Natural killer cell (primary cell): ENCODE results near the gene CMTR1. TPM values are rescaled to one million over a fixed set of nuclear protein-coding genes. Genes with fewer than 3 reads are reported as not detected.

ENCODE experiments used
- ATAC-seq, 3 donors: fragments of 150-1000 bp in 2 of 3; fragments of 200-7000 bp in 1 of 3; cut with Tn5 transposase; 1 replicate in 1 of 3; 2 replicates in 2 of 3; pipeline ENCODE4 v1.10.0; 2021; ENCODE audit warnings: mild to moderate bottlenecking in 2 of 3, moderate library complexity in 2 of 3
- DNase-seq, 2 donors: peaks; one replicate each; pipeline versions ENCODE4 v3.0.0 to v3.0.0-alpha.2; 2013 to 2021; ENCODE audit warnings: mixed read lengths in 1 of 2
- H3K27ac ChIP-seq: one replicate; pipeline ENCODE4 v1.5.1; 2013; ENCODE audit warnings: mild to moderate bottlenecking, low read length
- H3K27me3 ChIP-seq: one replicate; pipeline ENCODE4 v1.6.1; 2013; ENCODE audit warnings: low read length; ENCODE audit not compliant: control insufficient read depth, insufficient read depth
- H3K36me3 ChIP-seq: one replicate; pipeline ENCODE4 v1.6.1; 2013; ENCODE audit warnings: low read length; ENCODE audit not compliant: control insufficient read depth, insufficient read depth
- H3K4me1 ChIP-seq: one replicate; pipeline ENCODE4 v1.6.1; 2013; ENCODE audit warnings: low read length; ENCODE audit not compliant: control insufficient read depth, insufficient read depth
- H3K4me3 ChIP-seq: one replicate; pipeline ENCODE4 v1.5.1; 2013; ENCODE audit warnings: low read length
- H3K9me3 ChIP-seq: one replicate; pipeline ENCODE4 v1.6.1; 2013; ENCODE audit warnings: low read length; ENCODE audit not compliant: control insufficient read depth, insufficient read depth
- H3K27ac Mint-ChIP-seq, 2 donors: one replicate each; pipeline ENCODE4 v1.8.0; 2022; ENCODE audit warnings: mild to moderate bottlenecking in 2 of 2, mixed read lengths in 2 of 2, moderate library complexity in 1 of 2
- H3K27me3 Mint-ChIP-seq, 2 donors: one replicate each; pipeline ENCODE4 v1.8.0; 2022; ENCODE audit warnings: low read depth in 2 of 2, mixed read lengths in 2 of 2
- H3K36me3 Mint-ChIP-seq: one replicate; pipeline ENCODE4 v1.8.0; 2022; ENCODE audit warnings: mixed read lengths
- H3K4me1 Mint-ChIP-seq, 2 donors: one replicate each; pipeline ENCODE4 v1.8.0; 2022; ENCODE audit warnings: mixed read lengths in 2 of 2
- H3K4me3 Mint-ChIP-seq: one replicate; pipeline ENCODE4 v1.8.0; 2022; ENCODE audit warnings: mild to moderate bottlenecking, moderate library complexity, mixed read lengths
- H3K9me3 Mint-ChIP-seq, 2 donors: one replicate each; pipeline ENCODE4 v1.8.0; 2022; ENCODE audit warnings: mixed read lengths in 2 of 2
- WGBS: methylation state at CpG from one replicate; pipeline ENCODE4 v1.1.7; 2013; ENCODE audit warnings: missing lambda C conversion rate; ENCODE audit not compliant: insufficient coverage; 5-methylcytosine and 5-hydroxymethylcytosine counted together
- intact Hi-C: fragments of 100-400 bp; cut with micrococcal nuclease; formaldehyde crosslinking; loops from one replicate; pipeline ENCODE4 v1.14.2; 2022
- total RNA-seq, 4 donors: library from RNA; stranded (reverse); fragments of 120-200 nt in 1 of 4; gene quantifications; one replicate each; pipeline versions ENCODE4 v1.2.3 to v1.2.4, GENCODE V29; 2013 to 2022
- TF ChIP-seq, protein P1 (sequence below): fragments of 200-600 bp; IDR thresholded peaks from one replicate; pipeline ENCODE4 v1.8.0; 2022; ENCODE audit warnings: antibody characterized with exemption

The CMTR1 gene
- total RNA-seq, 3 donors from 2014 or later (not counting 1 experiment from before 2014, with no cell fraction given): 85.0 to 111 (median 94.7) TPM

DNA sequence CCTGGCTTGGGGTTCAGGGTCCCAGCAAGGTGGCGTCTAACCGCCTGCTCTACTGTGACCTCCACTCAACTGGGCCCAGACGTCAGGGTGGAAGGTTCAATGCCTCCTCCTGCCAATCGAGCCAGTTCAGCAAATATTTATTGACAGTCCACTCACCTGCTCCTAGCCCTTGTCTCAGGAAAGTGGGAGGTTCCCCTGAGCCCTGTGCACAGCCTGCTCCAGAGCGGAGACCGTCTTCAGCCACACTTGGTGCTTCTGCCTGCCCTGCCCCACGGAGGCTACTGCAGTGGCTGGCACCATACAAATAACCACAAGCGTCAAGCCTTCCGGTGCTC is 60.6 kb downstream of the CMTR1 start:
- Mint-ChIP-seq H3K27ac (peak overlapping the region in 1 of 2 donors; percentile 11), H3K27me3 (no peaks in the 10 kb centered on the region), H3K36me3 (no peaks in the 10 kb centered on the region), H3K4me1 (peaks cover 20 to 27% of the 10 kb centered on the region in 2 donors), H3K4me3 (no peak overlapping the region), H3K9me3 (no peaks in the 10 kb centered on the region)
- H3K4me3 ChIP-seq: no peak overlapping the region
- no peaks in the 10 kb centered on the region for H3K9me3 ChIP-seq
- WGBS: 93% methylated on average over 9 of the region's 9 CpGs
- H3K27me3 ChIP-seq: no peaks in the 10 kb centered on the region
- H3K27ac ChIP-seq: no peak overlapping the region
- H3K4me1 ChIP-seq: peaks cover 39% of the 10 kb centered on the region
- no peaks in the 10 kb centered on the region for H3K36me3 ChIP-seq
- TF ChIP-seq, protein P1, sequence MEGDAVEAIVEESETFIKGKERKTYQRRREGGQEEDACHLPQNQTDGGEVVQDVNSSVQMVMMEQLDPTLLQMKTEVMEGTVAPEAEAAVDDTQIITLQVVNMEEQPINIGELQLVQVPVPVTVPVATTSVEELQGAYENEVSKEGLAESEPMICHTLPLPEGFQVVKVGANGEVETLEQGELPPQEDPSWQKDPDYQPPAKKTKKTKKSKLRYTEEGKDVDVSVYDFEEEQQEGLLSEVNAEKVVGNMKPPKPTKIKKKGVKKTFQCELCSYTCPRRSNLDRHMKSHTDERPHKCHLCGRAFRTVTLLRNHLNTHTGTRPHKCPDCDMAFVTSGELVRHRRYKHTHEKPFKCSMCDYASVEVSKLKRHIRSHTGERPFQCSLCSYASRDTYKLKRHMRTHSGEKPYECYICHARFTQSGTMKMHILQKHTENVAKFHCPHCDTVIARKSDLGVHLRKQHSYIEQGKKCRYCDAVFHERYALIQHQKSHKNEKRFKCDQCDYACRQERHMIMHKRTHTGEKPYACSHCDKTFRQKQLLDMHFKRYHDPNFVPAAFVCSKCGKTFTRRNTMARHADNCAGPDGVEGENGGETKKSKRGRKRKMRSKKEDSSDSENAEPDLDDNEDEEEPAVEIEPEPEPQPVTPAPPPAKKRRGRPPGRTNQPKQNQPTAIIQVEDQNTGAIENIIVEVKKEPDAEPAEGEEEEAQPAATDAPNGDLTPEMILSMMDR: no peak
- ATAC-seq (no peak), DNase-seq (no peak)
- intact Hi-C loops: no loop called here

DNA sequence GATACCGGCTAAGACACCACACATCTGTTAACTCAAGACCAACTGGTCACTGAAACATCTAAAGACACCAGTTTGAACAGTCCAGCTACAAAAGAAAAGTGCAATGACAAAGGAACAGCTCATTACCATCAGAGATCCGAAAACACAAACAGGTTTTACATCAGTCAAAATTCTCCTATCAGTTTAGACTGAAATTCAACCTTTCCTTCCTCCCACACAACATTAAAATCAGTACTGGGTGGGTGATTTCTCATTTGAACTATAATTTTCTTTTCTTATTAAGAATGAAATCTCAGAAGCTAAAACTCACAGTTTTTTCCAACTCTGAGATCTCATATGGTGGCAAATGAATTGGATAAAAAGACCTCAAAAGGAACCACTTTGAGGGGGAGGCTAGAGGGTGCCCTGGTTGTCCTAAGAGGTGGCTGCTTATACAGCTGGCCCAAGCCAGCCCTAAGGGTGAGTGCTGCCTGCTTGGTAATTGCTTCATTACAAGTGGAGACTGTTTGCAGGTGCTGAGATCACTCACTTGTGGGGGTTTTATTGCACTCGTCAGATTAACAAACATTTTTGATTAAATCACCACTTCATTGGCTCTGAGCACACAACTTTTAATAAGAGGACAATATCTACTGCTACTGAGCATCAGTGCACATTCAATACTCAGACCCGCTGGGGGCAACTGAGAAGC is 62.4 kb downstream of the CMTR1 start:
- intact Hi-C loops: no loop called here

DNA sequence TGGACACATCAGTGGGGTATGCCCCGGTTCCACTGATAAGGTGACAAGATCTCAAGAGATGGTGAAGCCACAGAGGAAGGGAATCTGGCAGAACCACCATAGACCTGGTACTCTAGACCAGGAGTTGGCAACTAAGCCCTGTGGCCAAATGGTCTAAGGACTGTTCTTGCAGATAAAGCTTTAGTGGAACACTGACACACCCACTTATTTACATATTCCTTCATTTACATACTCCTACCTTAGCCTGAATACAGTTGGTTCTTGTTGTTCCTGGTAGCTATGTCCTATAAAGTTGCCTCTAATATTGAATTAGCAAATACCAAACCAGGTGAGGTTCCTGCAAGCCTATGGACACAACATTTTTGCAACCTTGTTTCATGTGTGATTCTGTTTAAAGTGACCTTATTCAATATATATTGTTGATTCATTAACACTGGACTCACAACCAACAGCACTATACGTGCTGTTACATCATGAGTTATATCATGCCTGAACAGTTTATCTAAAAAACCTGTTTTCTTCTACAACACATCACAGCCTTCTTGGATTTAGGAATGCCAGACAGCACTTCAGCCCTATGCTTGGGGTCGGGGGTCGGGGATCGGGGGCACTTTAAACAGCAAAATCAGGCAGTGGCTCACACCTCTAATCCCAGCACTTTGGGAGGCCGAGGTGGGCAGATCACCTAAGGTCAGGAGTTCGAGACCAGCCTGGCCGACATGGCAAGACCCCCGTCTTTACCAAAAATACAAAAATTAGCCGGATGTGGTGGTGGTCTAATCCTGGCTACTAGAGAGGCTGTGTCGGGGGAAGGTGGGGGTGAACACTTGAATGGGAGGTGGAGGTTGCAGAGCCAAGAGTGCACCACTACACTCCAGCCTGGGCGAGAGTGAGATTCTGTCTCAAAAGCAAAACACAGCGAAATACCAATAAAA is 64.2 kb downstream of the CMTR1 start:
- Mint-ChIP-seq H3K4me3 (peak overlapping the region; percentile 13), H3K4me1 (peaks cover 30 to 34% of the 10 kb centered on the region in 2 donors), H3K27me3 (no peaks in the 10 kb centered on the region), H3K9me3 (no peaks in the 10 kb centered on the region), H3K36me3 (no peaks in the 10 kb centered on the region), H3K27ac (no peak overlapping the region)
- WGBS: 95% methylated on average over 13 of the region's 13 CpGs
- Histone ChIP-seq H3K9me3 (no peaks in the 10 kb centered on the region), H3K36me3 (no peaks in the 10 kb centered on the region), H3K4me1 (peaks cover 37% of the 10 kb centered on the region), H3K27me3 (no peaks in the 10 kb centered on the region), H3K4me3 (no peak overlapping the region), H3K27ac (no peak overlapping the region)
- TF ChIP-seq, protein P1: no peak
- ATAC-seq: no peak
- intact Hi-C loops: no loop called here
- no peak for DNase-seq

More for the DNA sequence above, 62.4 kb downstream of the CMTR1 start:
- TF ChIP-seq, protein P1: no peak
- ATAC-seq (no peak), DNase-seq (no peak)
- Mint-ChIP-seq H3K27me3 (no peaks in the 10 kb centered on the region), H3K27ac (no peak overlapping the region), H3K36me3 (no peaks in the 10 kb centered on the region), H3K4me1 (peaks cover 26 to 27% of the 10 kb centered on the region in 2 donors), H3K9me3 (no peaks in the 10 kb centered on the region), H3K4me3 (no peak overlapping the region)
- no peaks in the 10 kb centered on the region for H3K36me3 ChIP-seq
- no peaks in the 10 kb centered on the region for H3K9me3 ChIP-seq
- no peaks in the 10 kb centered on the region for H3K27me3 ChIP-seq
- peaks cover 41% of the 10 kb centered on the region for H3K4me1 ChIP-seq
- H3K27ac ChIP-seq: no peak overlapping the region
- no peak overlapping the region for H3K4me3 ChIP-seq
- WGBS: 89% methylated on average over 4 of the region's 4 CpGs
